ENCODE results near the gene FBXO8.
A peak's percentile ranks its signal among the peaks of the same experiment; 100 is the strongest.

FBXO8 gene

GRCh38 chr4:174241162-174241561, 42.3 kb downstream of the FBXO8 start:
- no peak for DNase-seq

DNA sequence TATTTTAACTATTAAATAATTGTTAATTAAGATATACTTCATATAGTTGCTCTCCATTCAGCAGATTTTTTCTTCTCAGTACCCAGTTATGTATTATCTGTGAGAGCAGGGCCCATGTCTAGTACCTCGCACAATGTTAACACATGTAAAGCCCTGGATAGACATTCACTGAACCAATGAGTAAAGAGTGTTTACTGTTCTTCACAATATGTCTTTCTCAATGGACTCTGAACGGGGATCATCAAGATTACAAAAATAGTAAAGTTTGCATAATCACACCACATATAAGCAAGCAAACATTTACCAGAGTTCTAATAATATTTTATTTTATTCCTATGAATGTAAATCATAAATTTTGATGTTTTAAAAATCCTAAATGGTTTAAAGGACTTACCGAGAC, 47.1 kb downstream of the FBXO8 start:
- DNase-seq: no peak

GRCh38 chr4:174230680-174231079, 52.8 kb downstream of the FBXO8 start:
- DNase-seq: no peak

GRCh38 chr4:174230148-174230547, 53.3 kb downstream of the FBXO8 start:
- DNase-seq: no peak

DNA sequence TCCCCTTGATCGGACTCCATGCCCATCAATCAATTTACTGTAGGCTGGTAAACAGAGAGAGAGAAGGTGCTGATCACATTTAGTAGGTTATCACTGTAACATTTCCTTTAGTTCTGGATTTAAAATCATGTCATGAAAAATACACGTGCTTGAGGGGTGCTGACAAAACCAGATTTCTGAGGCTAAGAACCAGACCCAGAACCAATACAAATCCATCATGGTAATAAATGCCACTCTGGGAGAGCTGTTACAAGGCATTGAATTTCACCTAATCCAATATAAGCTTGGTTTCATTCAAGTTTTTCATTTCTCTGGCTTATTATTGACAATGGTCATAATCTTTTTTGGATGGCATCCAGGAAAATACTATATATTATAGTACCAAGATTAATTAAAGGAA, 54.5 kb downstream of the FBXO8 start:
- DNase-seq: no peak

GRCh38 chr4:174225349-174226049, 58.0 kb downstream of the FBXO8 start:
- no peak for DNase-seq

DNA sequence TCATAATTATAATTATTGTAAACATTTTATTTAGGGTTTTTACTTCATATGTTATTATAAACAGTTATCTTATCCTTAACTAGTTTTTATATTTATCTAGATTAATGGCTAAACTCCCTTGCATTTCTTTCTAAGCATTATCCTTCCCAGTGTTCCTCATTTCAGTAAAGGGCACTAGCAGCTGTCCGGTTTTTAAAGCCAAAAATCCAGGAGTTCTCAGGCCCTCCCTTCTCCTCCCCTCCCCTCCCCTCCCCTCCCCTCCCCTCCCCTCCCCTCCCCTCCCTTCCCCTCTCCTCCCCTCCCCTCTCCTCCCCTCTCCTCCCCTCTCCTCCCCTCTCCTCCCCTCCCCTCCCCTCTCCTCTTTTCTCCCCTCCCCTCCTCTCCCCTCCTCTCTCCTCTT, 58.9 kb downstream of the FBXO8 start:
- no peak for DNase-seq

GRCh38 chr4:174222266-174222872, 61.1 kb downstream of the FBXO8 start:
- peak; percentile 27 for DNase-seq

DNA sequence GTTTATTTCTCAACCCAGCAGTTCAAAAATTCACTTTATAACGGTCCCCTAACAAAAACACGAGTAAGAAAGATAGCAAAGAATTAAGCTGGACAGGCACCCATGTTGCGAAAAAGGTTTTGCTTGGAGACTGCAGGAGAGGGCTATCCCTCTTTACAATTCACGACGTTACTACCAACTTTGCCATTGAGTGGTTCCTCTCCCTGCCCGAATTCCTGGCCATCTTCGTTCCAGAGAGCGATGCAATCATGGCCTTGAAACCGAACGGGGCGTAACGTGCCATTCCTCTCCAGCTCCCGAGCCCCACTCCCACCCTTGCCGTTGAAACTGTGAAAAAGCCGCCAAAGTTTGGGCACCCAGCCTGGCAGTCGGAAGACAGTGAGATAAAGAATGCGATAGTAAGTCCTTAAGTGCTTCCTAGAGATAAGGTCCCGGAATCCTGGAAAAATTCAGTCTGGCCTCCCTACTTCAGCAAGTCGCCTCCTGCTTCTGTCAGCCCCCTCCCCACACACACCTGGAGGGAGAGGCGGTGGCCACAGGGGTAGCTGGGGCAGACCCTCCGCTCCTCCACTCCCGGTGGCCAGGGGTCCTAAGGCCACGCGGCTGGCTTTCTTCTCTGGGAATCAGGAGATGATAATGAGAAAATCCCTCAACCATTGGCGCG, 65.2 kb downstream of the FBXO8 start:
- no peak for DNase-seq

DNA sequence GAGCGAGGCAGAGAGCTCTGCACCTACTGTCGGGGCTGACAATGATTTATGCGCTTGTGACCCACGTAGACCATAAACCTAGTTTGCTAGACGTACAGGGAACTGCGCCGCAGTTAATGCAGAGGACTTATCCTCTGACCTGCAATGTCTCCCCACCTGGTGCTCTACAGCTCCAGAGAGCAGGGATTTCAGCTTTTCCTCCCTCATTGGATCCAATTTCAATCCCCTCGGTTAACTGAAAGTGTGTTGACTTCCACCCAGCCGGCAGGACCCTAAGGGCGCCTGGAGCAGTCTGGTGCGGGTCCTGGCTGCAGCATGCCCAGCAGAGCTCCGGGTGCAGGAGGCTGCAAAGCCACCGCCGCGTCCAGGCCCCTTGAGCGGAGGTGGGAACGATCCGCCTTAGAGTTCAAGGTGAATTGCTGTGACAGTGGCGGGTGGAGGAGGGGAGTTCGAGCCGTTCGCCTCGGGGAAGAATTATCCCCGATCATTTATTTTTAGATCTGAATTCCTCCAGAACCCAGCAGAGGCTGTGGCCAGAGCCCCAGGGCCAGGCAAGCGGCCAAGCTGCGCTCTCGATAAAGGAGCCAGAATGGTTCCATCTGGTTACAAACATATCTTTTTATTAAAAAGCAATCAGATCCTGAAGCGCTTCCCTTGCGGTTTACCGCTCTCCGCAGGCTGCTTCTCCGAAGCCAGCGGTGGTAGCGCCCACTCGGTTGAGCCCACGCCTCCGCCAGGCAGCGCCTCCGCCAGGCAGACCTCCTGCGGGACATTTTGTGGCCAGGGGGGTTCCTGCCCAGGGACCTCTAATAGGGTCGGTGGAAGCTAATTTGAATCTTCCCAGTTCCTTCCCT, 66.0 kb downstream of the FBXO8 start:
- peak; percentile 23 for DNase-seq

DNA sequence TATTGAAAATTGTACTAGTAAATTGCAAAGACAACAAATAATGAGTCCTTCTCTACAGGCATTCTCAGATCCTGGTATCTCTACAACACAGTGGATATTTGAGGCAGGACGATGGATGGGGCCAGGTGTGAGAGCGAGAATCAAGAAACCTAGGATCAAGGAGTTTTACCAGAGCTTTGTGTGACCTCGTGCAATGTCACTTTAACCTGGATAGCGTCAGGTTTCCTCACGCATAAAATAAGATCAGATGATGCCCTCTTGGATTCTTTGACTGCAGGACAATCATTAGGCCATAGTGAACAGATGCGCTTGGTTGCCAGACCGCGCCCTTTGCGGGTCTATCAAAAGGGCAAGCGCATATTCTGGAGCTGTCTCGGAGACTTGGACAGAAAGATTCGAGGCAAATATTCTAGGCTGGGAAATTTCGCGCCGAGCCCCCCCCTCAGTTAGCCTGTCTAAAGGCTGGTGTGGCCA, 66.6 kb downstream of the FBXO8 start:
- no peak for DNase-seq

GRCh38 chr4:174215961-174216680, 67.3 kb downstream of the FBXO8 start:
- no peak for DNase-seq

DNA sequence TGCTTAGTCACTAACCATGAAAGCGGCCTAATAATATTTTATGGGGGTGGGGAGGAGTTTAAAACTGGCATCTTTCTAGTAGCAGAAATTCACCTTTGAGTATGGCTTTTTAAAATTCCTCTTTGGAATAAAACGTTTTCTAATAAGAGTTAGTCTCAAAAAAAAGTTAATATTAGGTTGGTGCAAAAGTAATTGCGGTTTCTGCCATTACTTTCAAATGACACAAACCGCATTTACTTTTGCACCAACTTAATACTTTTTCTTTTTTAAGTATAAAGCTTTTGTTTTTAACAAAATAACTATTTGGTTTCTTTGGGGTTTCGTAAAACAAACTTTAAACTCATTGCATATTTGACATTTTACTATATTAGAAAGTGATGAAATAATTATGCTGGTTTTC, 68.4 kb downstream of the FBXO8 start:
- no peak for DNase-seq

GRCh38 chr4:174214101-174214878, 69.2 kb downstream of the FBXO8 start:
- no peak for DNase-seq

DNA sequence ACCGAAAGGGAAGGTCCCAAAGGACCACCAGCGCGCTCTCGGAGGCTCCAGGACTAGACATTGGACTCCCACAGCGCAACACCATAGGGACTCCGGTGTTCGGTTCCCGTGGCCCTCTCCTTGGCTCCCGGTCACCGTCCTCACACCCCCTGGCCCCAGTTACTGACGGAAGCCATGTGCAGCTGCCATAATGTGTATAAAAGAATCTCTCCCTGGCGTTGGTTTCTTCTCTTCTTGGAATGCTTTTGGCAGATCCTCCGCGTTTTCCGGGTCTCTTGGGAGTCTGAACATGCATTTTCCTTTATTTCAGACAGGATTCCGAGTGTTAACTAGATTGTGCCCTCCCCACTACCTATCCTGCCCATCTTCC, 69.8 kb downstream of the FBXO8 start:
- no peak for DNase-seq

GRCh38 chr4:174212061-174212460, 71.4 kb downstream of the FBXO8 start:
- no peak for DNase-seq

GRCh38 chr4:174211622-174212044, 71.8 kb downstream of the FBXO8 start:
- DNase-seq: no peak

GRCh38 chr4:174210952-174211490, 72.4 kb downstream of the FBXO8 start:
- no peak for DNase-seq

- DNase-seq: no peak
These were observed 73.1 kb downstream of the FBXO8 start for GRCh38 chr4:174210354-174210753.

GRCh38 chr4:174209341-174209740, 74.1 kb downstream of the FBXO8 start:
- no peak for DNase-seq

DNA sequence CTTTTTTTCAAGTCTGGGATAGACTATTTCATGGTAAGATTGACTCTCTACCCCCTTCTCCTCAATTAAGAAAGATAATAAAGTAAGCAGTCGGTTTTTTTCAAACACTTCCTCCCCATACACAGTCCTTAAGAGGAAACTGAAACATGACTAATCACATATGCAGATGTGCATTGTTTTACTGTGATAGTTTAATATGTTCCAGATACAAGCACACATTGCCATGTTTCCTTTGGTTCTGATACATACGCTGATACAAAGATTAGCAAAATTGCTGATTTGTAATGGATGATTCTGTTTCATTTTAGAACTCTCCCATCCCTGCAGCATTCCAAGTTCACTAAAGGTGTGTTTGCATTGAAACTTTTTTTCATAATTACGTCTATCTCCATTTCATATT, 76.1 kb downstream of the FBXO8 start:
- no peak for DNase-seq

All from NCI-H1092 treated with DMSO at 0.1 percent for 48 hours (cell line).